ENCODE data around the gene CFAP70.

DNA sequence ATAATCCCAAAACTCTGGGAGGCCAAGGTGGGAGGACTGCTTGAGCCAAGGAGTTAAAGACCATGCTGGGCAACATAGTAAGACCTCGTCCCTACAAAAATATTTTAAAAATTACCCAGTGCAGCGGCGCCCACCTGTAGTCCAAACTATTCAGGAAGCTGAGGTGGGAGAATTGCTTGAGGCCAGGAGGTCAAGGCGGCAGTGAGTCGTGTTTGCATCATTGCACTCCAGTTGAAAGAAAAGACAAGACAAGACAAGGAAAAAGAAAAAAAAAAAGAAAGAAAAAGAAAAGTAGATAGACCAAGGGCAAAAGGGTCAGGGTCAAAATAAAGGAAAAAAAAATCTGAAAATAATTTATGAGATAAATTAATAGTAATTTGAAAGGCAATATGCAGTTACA is 49.4 kb upstream of the CFAP70 start:
- TF ChIP-seq, protein P1, sequence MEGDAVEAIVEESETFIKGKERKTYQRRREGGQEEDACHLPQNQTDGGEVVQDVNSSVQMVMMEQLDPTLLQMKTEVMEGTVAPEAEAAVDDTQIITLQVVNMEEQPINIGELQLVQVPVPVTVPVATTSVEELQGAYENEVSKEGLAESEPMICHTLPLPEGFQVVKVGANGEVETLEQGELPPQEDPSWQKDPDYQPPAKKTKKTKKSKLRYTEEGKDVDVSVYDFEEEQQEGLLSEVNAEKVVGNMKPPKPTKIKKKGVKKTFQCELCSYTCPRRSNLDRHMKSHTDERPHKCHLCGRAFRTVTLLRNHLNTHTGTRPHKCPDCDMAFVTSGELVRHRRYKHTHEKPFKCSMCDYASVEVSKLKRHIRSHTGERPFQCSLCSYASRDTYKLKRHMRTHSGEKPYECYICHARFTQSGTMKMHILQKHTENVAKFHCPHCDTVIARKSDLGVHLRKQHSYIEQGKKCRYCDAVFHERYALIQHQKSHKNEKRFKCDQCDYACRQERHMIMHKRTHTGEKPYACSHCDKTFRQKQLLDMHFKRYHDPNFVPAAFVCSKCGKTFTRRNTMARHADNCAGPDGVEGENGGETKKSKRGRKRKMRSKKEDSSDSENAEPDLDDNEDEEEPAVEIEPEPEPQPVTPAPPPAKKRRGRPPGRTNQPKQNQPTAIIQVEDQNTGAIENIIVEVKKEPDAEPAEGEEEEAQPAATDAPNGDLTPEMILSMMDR (IDR thresholded peaks at IDR 0.05), result no peak
- TF ChIP-seq FOXJ3 (CRISPR knock-in tag; IDR thresholded peaks at IDR 0.05; ENCODE audit: borderline replicate concordance) (no peak), JAZF1 (CRISPR knock-in tag; IDR thresholded peaks at IDR 0.05) (no peak)
- TF ChIP-seq, protein P2, sequence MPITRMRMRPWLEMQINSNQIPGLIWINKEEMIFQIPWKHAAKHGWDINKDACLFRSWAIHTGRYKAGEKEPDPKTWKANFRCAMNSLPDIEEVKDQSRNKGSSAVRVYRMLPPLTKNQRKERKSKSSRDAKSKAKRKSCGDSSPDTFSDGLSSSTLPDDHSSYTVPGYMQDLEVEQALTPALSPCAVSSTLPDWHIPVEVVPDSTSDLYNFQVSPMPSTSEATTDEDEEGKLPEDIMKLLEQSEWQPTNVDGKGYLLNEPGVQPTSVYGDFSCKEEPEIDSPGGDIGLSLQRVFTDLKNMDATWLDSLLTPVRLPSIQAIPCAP (CRISPR knock-in tag; IDR thresholded peaks at IDR 0.05), result no peak

All from WTC11 (cell line).